ENCODE data around the gene RAMP1.
"Not testable (repeated sequence)": the region's sequence is repeated elsewhere in the genome, so short reads cannot be mapped to it uniquely, and the experiment has no call there.

Gene RAMP1

DNA sequence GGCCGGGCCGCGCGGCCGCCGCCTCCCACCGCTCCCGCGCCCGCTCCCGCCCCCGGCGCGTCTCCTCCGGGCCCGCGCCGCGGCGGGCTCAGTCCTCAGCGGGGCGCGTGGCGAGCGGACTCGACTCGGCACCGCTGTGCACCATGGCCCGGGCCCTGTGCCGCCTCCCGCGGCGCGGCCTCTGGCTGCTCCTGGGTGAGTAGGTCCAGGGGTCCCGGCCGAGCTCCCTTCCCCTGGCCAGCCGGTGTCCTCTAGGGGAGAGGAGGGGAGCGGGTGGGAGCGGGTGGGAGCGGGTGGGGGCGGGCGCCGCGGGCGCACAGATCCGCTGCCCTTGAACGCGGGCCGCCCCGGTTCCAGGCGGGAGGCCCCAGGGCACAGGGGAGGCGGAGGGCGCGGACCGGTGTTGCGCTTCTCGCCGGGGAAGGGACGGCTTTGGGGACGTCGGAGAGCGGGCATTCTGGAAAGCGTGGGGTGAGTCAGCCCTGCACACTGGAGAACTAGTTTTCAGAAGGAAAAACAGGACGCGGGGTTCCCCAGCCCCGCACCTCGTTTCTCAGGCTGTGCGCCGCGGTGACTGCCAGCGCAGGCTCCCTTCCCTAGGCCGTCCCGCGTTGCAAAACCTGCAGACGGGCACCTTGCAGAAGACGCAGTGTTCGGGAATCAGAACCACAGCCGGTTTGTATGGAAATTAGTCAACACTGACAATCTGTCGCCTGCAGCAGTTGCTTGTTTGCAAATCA is at the start of gene RAMP1:
TSS of gene RAMP1 (plus strand) at position 91 of the 740 bp plus-strand sequence. CDS start at position 144, 53 bp downstream.
- no peaks in the 10 kb centered on the region for H3K9me3 Mint-ChIP-seq
- H3K36me3 Mint-ChIP-seq (ENCODE audit: low read depth): peaks cover 4% of the 10 kb centered on the region
- peaks cover 11% of the 10 kb centered on the region for H3K4me1 Mint-ChIP-seq (ENCODE audit: low read depth)
- H3K4me3 Mint-ChIP-seq: peak within 1 kb of the TSS; percentile 78
- peak; percentile 11 for DNase-seq (ENCODE audit: low spot score)
- peaks cover 63% of the 10 kb centered on the region for H3K27me3 Mint-ChIP-seq (ENCODE audit: low read depth)
- H3K27ac Mint-ChIP-seq: peak within 1 kb of the TSS; percentile 51

DNA sequence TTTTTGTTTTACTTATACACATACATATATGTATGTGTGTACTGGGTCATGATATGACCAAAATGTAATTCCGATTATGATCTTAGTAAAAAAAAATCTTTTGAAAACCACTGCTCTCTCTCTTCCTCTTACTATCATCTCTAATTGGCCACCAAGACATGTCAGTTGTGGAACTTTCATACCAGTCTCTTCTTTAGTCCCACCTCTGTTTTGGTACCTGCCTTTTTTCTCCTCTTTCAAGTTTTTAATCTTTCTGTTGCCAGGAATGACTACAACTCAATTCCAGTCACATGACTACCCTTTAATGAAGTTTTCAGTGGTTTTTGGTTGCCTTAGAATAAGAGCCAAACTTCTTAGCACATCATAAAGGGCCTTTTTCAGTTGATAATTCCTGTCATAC is 43.8 kb upstream of the RAMP1 start:
- Mint-ChIP-seq H3K36me3 (ENCODE audit: low read depth) (no peaks in the 10 kb centered on the region), H3K9me3 (no peaks in the 10 kb centered on the region), H3K4me3 (no peak overlapping the region), H3K4me1 (ENCODE audit: low read depth) (peaks cover 20% of the 10 kb centered on the region), H3K27ac (no peak overlapping the region), H3K27me3 (ENCODE audit: low read depth) (peaks cover 13% of the 10 kb centered on the region)
- no peak for DNase-seq (ENCODE audit: low spot score)

DNA sequence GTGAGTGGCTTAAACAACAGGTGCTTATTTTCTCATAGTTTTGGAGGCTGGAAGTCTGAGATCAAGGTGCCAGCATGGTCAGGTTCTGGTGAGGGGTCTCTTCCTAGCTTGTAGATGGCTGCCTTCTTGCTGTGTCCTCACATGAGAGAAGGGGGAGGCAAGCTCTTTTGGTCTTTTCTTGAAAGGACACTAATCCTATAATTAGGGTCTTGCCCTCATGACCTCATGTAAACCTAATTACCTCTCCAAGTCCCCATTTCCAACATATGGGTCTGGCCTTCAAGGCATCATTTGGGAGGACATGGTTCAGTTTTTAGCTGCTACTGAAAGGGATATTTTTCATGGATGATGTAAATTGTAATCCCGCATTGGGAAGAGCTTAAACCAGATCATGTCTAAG is 42.9 kb upstream of the RAMP1 start:
- Mint-ChIP-seq H3K4me3 (no peak overlapping the region), H3K27me3 (ENCODE audit: low read depth) (peaks cover 9% of the 10 kb centered on the region), H3K4me1 (ENCODE audit: low read depth) (peaks cover 20% of the 10 kb centered on the region), H3K27ac (no peak overlapping the region), H3K36me3 (ENCODE audit: low read depth) (no peaks in the 10 kb centered on the region), H3K9me3 (no peaks in the 10 kb centered on the region)
- DNase-seq (ENCODE audit: low spot score): no peak

DNA sequence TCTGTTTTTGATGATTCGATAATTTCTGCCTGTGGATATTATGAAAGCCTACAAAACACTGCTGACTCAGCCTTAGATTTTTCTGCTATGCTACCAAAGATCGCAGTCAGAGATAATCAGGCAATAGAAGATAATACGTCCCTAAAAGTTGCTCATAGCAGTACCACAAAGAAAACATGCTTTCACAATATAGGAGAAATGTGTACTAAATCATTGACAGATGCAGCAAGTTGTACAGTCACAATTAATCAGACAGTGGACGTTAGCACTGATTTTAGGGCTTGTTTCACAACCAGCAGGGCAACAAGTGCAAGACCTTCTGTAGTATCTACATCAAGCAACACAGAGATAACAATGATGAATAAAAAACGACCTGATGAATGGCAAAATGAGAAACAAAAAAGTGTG is 41.4 kb upstream of the RAMP1 start:
- peak overlapping the region; percentile 28 for H3K27ac Mint-ChIP-seq

DNA sequence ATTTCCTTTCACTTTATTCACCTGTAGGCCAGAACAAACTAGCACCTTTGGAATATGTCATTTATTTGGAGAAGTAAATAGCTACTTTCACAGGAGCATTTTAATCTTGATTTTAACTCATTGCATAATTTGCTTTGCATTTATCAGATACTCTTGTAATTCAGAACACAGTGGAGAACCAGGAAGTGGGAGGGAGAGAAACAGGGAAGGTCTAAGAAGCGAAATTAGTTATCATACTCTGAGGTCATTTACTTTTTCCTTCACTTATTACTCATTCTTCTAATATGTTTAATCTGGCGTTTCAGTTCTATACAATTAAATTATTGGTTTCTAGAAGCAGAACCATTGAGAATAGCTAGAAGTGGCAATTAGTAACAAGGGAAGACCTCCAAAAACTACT is 40.2 kb upstream of the RAMP1 start:
- H3K27me3 Mint-ChIP-seq (ENCODE audit: low read depth): peaks cover 4% of the 10 kb centered on the region
- peaks cover 20% of the 10 kb centered on the region for H3K4me1 Mint-ChIP-seq (ENCODE audit: low read depth)

More for the DNA sequence above, 41.4 kb upstream of the RAMP1 start:
- Mint-ChIP-seq H3K4me1 (ENCODE audit: low read depth) (peaks cover 20% of the 10 kb centered on the region), H3K36me3 (ENCODE audit: low read depth) (no peaks in the 10 kb centered on the region), H3K9me3 (no peaks in the 10 kb centered on the region), H3K4me3 (peak overlapping the region; percentile 5), H3K27me3 (ENCODE audit: low read depth) (peaks cover 5% of the 10 kb centered on the region)
- DNase-seq (ENCODE audit: low spot score): no peak

DNA sequence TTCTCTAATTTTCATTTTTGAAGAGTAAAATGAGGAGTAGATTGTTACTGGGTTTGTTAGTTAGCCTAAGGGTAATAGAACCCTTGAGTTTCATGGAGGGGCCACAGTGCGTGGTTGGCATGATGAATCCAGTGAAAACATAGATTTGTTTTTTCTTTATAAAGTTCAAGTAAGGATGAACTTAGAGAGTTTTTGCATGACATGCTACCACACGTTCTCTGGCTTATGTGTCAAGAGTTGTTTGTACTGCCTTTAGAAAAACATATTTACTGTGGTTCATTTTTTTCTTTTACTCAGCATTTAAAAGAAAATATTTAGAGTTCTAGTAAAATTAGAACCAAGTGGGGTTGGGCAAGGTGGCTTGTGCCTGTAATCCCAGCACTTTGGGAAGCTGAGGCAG is 39.0 kb upstream of the RAMP1 start:
- DNase-seq (ENCODE audit: low spot score): no peak
- no peak overlapping the region for H3K4me3 Mint-ChIP-seq
- H3K27ac Mint-ChIP-seq: no peak overlapping the region
- no peaks in the 10 kb centered on the region for H3K36me3 Mint-ChIP-seq (ENCODE audit: low read depth)
- H3K27me3 Mint-ChIP-seq (ENCODE audit: low read depth): peaks cover 5% of the 10 kb centered on the region
- H3K9me3 Mint-ChIP-seq: no peaks in the 10 kb centered on the region
- H3K4me1 Mint-ChIP-seq (ENCODE audit: low read depth): peaks cover 18% of the 10 kb centered on the region

More for the DNA sequence above, 40.2 kb upstream of the RAMP1 start:
- Mint-ChIP-seq H3K36me3 (ENCODE audit: low read depth) (no peaks in the 10 kb centered on the region), H3K27ac (no peak overlapping the region), H3K4me3 (no peak overlapping the region), H3K9me3 (no peaks in the 10 kb centered on the region)
- no peak for DNase-seq (ENCODE audit: low spot score)

DNA sequence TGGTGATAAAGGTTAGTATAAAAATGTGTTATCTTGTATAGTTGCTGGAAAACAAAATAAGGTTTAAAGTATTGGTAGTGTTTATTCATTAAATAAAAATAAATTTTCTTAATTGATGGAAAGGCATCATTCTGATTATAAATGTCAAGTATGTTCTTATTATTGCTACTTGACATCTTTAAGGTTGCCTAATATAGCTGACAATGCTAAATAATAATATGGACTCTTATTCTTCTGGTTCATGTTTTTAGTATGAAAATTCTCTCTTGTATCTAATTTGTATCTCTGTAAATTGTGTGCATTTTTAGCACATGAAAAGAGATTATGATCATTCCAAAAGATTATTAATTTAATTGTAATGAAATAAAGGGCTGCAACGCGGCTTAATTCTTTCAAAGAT is 35.9 kb upstream of the RAMP1 start:
- no peak for DNase-seq (ENCODE audit: low spot score)
- no peak overlapping the region for H3K27ac Mint-ChIP-seq
- no peaks in the 10 kb centered on the region for H3K9me3 Mint-ChIP-seq
- H3K4me3 Mint-ChIP-seq: no peak overlapping the region
- peaks cover 8% of the 10 kb centered on the region for H3K27me3 Mint-ChIP-seq (ENCODE audit: low read depth)
- H3K4me1 Mint-ChIP-seq (ENCODE audit: low read depth): peaks cover 3% of the 10 kb centered on the region
- no peaks in the 10 kb centered on the region for H3K36me3 Mint-ChIP-seq (ENCODE audit: low read depth)

DNA sequence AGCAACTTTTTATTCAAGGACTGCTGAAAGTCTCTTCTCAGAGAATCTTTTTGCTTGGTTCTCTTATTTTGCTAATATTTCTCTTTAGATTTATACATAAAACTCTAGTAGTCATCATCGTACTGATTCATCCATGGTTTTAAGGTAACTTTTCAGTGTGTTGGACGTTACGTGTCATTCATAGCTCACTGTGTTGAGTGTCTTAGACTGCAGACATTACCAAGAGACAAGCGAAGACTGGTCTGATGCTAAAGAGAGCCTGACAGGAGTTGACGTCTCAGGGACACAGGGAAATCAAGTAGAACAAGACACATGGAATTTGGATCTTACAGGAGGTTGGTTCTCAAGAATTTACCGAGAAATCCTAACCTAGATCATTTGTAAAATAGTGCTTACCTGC is 35.3 kb upstream of the RAMP1 start:
- no peak for DNase-seq (ENCODE audit: low spot score)
- H3K4me1 Mint-ChIP-seq (ENCODE audit: low read depth): peaks cover 2% of the 10 kb centered on the region
- peaks cover 8% of the 10 kb centered on the region for H3K27me3 Mint-ChIP-seq (ENCODE audit: low read depth)
- H3K27ac Mint-ChIP-seq: no peak overlapping the region
- H3K9me3 Mint-ChIP-seq: no peaks in the 10 kb centered on the region
- H3K36me3 Mint-ChIP-seq (ENCODE audit: low read depth): no peaks in the 10 kb centered on the region
- H3K4me3 Mint-ChIP-seq: no peak overlapping the region

DNA sequence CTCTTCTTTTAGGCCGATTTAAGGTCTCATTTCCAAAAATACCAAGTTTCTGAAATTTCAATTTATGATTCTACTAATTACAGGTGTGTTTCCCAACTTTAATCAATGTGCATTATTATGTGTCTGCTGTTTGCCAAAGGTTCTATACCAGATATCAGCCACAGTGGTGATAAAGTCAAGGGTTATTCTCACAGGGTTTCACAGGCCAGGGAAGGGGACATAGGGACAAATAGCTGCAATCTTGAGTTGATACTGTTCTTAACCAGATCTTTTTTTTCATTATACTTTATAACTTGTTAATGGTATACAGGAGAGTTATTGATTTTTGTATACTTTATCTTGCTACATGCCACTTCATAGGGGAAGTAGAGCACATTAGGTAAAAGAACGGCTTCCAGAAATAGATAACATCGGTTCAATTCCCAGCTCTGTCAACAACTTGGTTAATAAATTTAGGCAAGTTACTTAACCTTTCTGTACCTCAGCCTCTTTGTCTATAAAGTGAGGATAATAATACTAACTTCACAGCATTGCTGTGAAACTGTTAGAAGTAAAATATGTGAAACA is 31.9 kb upstream of the RAMP1 start:
- Mint-ChIP-seq H3K27me3 (ENCODE audit: low read depth) (peaks cover 13% of the 10 kb centered on the region), H3K4me3 (no peak overlapping the region), H3K4me1 (ENCODE audit: low read depth) (peaks cover 4% of the 10 kb centered on the region), H3K27ac (no peak overlapping the region), H3K36me3 (ENCODE audit: low read depth) (no peaks in the 10 kb centered on the region), H3K9me3 (no peaks in the 10 kb centered on the region)
- DNase-seq (ENCODE audit: low spot score): no peak

DNA sequence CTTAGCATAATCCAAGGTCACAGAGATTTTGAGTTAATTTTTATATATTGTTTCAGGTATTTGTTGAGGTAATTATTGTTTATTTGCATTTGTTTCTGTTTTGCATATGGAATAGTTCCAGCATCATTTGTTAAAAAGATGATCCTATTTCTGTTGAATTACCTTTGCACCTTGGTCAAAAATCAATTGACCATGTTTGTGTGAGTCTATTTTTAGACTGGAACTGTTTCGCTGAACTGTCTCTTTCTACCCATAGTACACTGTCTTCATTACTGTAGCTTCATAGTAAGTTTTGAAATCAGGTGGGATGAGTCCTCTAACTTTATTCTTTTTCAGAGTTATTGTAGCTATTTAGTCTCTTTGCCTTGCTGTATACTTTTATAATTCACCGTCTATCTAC is 28.9 kb upstream of the RAMP1 start:
- H3K27ac Mint-ChIP-seq: no peak overlapping the region
- peaks cover 11% of the 10 kb centered on the region for H3K27me3 Mint-ChIP-seq (ENCODE audit: low read depth)
- no peak overlapping the region for H3K4me3 Mint-ChIP-seq
- H3K4me1 Mint-ChIP-seq (ENCODE audit: low read depth): peaks cover 4% of the 10 kb centered on the region
- no peaks in the 10 kb centered on the region for H3K9me3 Mint-ChIP-seq
- no peak for DNase-seq (ENCODE audit: low spot score)
- no peaks in the 10 kb centered on the region for H3K36me3 Mint-ChIP-seq (ENCODE audit: low read depth)

DNA sequence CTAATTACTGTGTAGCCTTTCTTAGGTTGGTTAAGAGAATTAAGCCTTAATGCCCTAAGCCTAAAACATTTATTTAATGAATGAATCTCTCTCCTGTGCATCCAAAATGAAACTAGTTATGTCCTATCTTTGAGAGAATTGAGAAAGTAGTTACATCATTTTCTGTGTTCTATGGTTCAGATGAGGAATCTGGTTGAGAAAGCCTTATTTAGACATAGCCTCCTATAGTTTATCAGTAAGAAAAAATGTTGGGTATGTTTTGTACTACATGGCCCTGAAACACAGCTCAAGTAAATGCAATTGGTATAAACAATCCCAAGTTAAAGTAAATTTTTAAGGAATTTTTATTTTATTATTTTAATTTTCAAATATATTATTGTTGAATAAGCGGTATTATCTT is 25.9 kb upstream of the RAMP1 start:
- H3K27ac Mint-ChIP-seq: no peak overlapping the region
- H3K27me3 Mint-ChIP-seq (ENCODE audit: low read depth): peaks cover 10% of the 10 kb centered on the region
- H3K36me3 Mint-ChIP-seq (ENCODE audit: low read depth): no peaks in the 10 kb centered on the region
- H3K4me3 Mint-ChIP-seq: no peak overlapping the region
- DNase-seq (ENCODE audit: low spot score): no peak
- H3K9me3 Mint-ChIP-seq: no peaks in the 10 kb centered on the region
- H3K4me1 Mint-ChIP-seq (ENCODE audit: low read depth): peaks cover 4% of the 10 kb centered on the region

DNA sequence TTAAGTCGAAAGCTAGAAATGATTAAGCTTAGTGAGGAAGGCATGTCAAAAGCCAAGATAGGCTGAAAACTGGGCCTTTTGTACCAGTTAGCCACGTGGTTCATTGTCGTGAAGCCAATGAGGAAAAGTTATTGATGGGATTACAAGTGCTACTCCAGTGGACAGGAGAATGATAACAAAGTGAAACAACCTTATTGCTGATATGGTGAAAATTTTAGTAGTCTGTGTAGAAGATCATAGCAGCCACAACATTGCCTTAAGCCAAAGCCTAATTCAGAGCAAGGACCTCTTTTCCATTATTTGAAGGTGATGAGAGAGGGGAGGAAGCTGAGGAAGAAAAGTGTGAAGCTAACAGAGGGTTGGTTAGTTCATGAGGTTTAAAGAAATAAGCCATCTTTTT is 24.1 kb upstream of the RAMP1 start:
- Mint-ChIP-seq H3K27me3 (ENCODE audit: low read depth) (peaks cover 18% of the 10 kb centered on the region), H3K4me1 (ENCODE audit: low read depth) (peaks cover 4% of the 10 kb centered on the region), H3K36me3 (ENCODE audit: low read depth) (no peaks in the 10 kb centered on the region), H3K4me3 (no peak overlapping the region), H3K27ac (no peak overlapping the region), H3K9me3 (no peaks in the 10 kb centered on the region)
- DNase-seq (ENCODE audit: low spot score): no peak

DNA sequence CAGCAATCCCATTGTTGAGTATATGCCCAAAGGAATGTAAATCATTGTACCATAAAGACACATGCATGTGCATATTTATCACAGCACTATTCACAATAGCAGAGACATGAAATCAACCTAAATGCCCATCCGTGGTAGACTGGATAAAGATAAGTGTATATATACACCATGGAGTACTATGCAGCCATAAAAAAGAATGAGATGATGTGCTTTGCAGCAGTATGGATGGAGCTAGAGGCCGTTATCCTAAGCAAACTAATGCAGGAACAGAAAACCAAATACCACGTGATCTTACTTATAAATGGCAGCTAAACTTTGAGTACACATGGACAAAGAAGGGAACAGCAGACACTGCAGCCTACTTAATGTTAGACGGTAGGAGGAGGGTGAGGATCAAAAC is 18.4 kb upstream of the RAMP1 start:
- no peak for DNase-seq (ENCODE audit: low spot score)
- no peaks in the 10 kb centered on the region for H3K9me3 Mint-ChIP-seq
- H3K4me1 Mint-ChIP-seq (ENCODE audit: low read depth): no peaks in the 10 kb centered on the region
- no peak overlapping the region for H3K27ac Mint-ChIP-seq
- H3K36me3 Mint-ChIP-seq (ENCODE audit: low read depth): no peaks in the 10 kb centered on the region
- peaks cover 29% of the 10 kb centered on the region for H3K27me3 Mint-ChIP-seq (ENCODE audit: low read depth)
- no peak overlapping the region for H3K4me3 Mint-ChIP-seq

DNA sequence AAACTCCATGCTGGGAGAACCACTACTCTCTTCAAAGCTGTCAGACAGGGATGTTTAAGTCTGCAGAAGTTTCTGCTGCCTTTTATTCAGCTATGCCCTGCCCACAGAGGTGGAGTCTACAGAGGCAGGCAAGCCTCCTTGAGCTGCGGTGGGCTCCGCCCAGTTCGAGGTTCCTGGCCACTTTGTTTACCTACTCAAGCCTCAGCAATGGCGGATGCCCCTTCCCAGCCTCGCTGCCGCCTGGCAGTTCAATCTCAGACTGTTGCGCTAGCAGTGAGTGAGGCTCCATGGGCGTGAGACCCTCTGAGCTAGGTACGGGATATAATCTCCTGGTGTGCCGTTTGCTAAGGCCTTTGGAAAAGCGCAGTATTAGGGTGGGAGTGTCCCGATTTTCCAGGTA is 10.5 kb upstream of the RAMP1 start:
- peaks cover 44% of the 10 kb centered on the region for H3K27me3 Mint-ChIP-seq (ENCODE audit: low read depth)
- H3K9me3 Mint-ChIP-seq; DNase-seq (ENCODE audit: low spot score); H3K4me1 Mint-ChIP-seq (ENCODE audit: low read depth); H3K36me3 Mint-ChIP-seq (ENCODE audit: low read depth); H3K27ac Mint-ChIP-seq; H3K4me3 Mint-ChIP-seq: not testable (repeated sequence)

DNA sequence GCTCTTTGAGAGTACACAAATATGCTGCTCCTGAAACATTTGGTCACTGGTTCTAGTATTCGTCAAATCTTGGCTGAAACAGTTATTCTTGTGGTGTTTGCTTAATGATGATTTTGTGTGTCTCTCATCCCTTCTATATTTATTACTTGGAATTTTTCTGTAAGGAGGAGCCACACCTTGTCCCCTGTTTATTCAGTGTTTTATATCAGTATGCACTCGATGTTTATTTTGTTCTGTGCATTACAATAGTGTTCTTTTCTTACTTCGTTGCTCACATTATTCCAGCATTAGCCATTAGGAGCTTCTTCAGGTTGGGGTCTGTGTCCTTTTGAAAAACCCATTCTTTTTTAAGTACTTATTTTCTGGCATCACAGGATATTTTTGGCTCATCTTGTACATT is 5.1 kb upstream of the RAMP1 start:
- no peak overlapping the region for H3K27ac Mint-ChIP-seq
- H3K27me3 Mint-ChIP-seq (ENCODE audit: low read depth): peaks cover 50% of the 10 kb centered on the region
- no peaks in the 10 kb centered on the region for H3K9me3 Mint-ChIP-seq

More for the DNA sequence above, 5.1 kb upstream of the RAMP1 start:
- peaks cover 4% of the 10 kb centered on the region for H3K36me3 Mint-ChIP-seq (ENCODE audit: low read depth)
- DNase-seq (ENCODE audit: low spot score): no peak
- no peak overlapping the region for H3K4me3 Mint-ChIP-seq
- peaks cover 8% of the 10 kb centered on the region for H3K4me1 Mint-ChIP-seq (ENCODE audit: low read depth)

All from T-helper 2 cell treated with Interferon-gamma antibody and Interleukin-4, amounts not matched to agents 5 μg/mL and 100 μg/mL, for 36 hours (primary cell).